ENCODE measurements around the gene FBXO4.

FBXO4 gene

DNA sequence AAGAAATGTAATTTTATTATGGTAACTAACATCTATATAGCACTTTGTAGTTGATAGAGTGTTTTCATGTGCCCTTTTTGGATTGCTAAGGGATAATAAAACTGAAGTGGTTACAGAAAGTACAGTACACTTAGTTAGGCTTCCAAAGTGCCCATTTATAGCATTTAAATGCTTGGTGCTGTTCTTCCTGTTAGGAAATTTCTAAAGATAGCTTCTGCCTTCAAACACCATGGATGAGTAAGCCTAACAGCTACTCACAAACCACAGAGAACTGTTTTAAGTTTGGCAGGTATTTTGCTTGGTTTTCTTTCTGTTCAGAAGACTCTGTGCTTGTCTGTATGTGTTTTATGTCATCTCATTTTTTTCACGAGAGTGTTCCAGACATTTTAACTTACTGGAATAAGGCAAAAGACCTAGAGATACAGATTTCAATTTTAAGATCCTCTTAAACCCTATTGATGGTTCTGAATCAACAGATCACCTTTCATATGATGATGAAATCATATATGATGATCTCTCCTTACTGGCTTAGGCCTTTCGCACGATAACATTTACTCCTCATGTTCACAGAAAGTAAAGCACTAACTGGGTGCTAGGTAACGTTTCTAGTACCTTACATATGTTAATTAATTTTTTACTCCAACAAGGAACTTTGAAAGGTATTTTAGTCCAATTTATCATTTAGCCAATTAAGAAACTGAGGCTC lies 16.6 kb upstream of the FBXO4 start:
- TF ChIP-seq FOXM1 (IDR thresholded peaks at IDR 0.05; ENCODE audit: borderline replicate concordance) (no peak), ELF4 (IDR thresholded peaks at IDR 0.05) (no peak), ARNT (IDR thresholded peaks at IDR 0.05) (no peak), BHLHE40 (IDR thresholded peaks at IDR 0.05; ENCODE audit: borderline replicate concordance) (no peak), NFRKB (IDR thresholded peaks at IDR 0.05) (no peak), TARDBP (IDR thresholded peaks at IDR 0.05) (no peak), SUZ12 (IDR thresholded peaks at IDR 0.05) (no peak), CTBP1 (IDR thresholded peaks at IDR 0.05; ENCODE audit: borderline replicate concordance) (no peak), LEF1 (IDR thresholded peaks at IDR 0.05; ENCODE audit: borderline replicate concordance) (no peak), SP1 (IDR thresholded peaks at IDR 0.05) (no peak), HDGF (IDR thresholded peaks at IDR 0.05; ENCODE audit: borderline replicate concordance) (no peak), ZNF384 (IDR thresholded peaks at IDR 0.05) (no peak), FOXK2 (IDR thresholded peaks at IDR 0.05) (no peak), L3MBTL2 (conservative IDR thresholded peaks at IDR 0.05) (no peak), FOXA1 (IDR thresholded peaks at IDR 0.05) (no peak)
- TF ChIP-seq, protein P1, sequence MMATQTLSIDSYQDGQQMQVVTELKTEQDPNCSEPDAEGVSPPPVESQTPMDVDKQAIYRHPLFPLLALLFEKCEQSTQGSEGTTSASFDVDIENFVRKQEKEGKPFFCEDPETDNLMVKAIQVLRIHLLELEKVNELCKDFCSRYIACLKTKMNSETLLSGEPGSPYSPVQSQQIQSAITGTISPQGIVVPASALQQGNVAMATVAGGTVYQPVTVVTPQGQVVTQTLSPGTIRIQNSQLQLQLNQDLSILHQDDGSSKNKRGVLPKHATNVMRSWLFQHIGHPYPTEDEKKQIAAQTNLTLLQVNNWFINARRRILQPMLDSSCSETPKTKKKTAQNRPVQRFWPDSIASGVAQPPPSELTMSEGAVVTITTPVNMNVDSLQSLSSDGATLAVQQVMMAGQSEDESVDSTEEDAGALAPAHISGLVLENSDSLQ (IDR thresholded peaks at IDR 0.05), result no peak
- DNase-seq (ENCODE audit: extremely low spot score), result no peak
- CTCF ChIA-PET, result no interaction called here
- POLR2A ChIA-PET, result no interaction called here

DNA sequence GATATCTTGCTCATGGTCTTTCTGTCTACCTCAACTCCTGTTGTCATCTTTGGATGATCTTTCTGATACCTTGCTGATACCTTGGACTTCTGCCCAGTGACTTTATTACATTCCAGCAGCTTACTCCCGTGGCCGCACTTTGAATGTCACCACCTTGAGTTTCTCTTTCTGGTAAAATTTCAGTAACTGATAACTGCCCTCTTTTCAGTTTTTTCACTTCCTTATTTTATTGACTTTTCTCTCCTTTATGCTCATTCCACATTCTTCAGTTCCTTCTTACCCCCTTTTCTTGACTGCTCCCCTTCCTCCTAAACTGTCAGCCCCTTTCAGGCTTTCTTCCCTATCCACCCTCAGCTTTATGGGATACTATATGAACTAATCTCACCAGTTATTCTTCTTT lies 7.0 kb upstream of the FBXO4 start:
- TF ChIP-seq NFRKB (IDR thresholded peaks at IDR 0.05) (no peak), BHLHE40 (IDR thresholded peaks at IDR 0.05; ENCODE audit: borderline replicate concordance) (no peak), CTBP1 (IDR thresholded peaks at IDR 0.05; ENCODE audit: borderline replicate concordance) (no peak)
- CTCF ChIA-PET, result no interaction called here
- POLR2A ChIA-PET, result no interaction called here
- DNase-seq (ENCODE audit: extremely low spot score), result no peak

DNA sequence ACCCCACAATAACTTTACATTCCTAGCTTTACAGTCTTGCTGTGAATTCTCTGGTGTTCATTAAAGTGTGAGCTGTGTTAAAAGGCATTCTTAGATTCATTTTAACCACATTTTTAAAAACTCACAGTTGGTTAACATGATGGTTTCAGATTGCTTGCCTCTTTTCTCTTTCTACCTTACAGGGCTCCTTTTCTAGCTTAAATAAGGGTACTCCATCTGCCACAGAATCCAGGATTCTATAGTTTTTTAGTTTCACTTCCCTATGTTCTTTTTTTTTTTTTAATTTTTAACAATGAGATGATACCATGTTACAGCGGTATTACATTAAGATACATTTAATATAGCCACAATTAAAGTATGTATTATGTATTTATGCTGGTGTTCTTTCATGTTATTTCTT lies 3.9 kb upstream of the FBXO4 start:
- TF ChIP-seq ARNT (IDR thresholded peaks at IDR 0.05) (no peak), TARDBP (IDR thresholded peaks at IDR 0.05) (no peak), SP1 (IDR thresholded peaks at IDR 0.05) (no peak), BHLHE40 (IDR thresholded peaks at IDR 0.05; ENCODE audit: borderline replicate concordance) (no peak), ZNF384 (IDR thresholded peaks at IDR 0.05) (no peak), HDGF (IDR thresholded peaks at IDR 0.05; ENCODE audit: borderline replicate concordance) (no peak), NFRKB (IDR thresholded peaks at IDR 0.05) (no peak), SUZ12 (IDR thresholded peaks at IDR 0.05) (no peak), FOXM1 (IDR thresholded peaks at IDR 0.05; ENCODE audit: borderline replicate concordance) (no peak), LEF1 (IDR thresholded peaks at IDR 0.05; ENCODE audit: borderline replicate concordance) (no peak), FOXK2 (IDR thresholded peaks at IDR 0.05) (no peak), ELF4 (IDR thresholded peaks at IDR 0.05) (no peak), L3MBTL2 (conservative IDR thresholded peaks at IDR 0.05) (no peak), FOXA1 (IDR thresholded peaks at IDR 0.05) (no peak), CTBP1 (IDR thresholded peaks at IDR 0.05; ENCODE audit: borderline replicate concordance) (no peak)
- TF ChIP-seq, protein P1 (IDR thresholded peaks at IDR 0.05), result no peak
- ChIA-PET POLR2A (interaction anchor here (0.9 kb wide), 1 partner anchor 17 kb away, joined by 3 read pairs; the partner anchor contains the start of gene RIMOC1), CTCF (no interaction called here)
- DNase-seq (ENCODE audit: extremely low spot score), result no peak

DNA sequence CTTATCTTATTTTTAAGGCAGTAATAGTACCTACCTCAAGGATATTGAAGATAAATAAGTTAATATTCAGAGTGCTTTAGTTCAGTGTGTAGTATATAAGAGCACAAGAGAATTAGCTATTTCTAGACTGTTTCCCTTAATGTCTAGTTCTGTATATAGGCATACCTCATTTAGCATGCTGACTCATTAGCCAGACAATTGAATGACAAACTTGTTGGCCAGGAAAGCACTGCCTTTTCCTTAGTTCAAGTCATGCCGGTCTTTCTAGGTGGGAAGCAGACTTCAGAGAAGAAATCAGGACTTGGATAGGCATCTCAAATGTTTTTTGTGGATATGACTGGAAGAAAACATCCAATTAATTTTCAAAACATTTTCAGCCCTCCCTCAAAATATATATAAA lies 3.2 kb upstream of the FBXO4 start:
- TF ChIP-seq HDGF (IDR thresholded peaks at IDR 0.05; ENCODE audit: borderline replicate concordance) (no peak), L3MBTL2 (conservative IDR thresholded peaks at IDR 0.05) (no peak), SUZ12 (IDR thresholded peaks at IDR 0.05) (no peak)
- ChIA-PET CTCF (no interaction called here), POLR2A (interaction anchor here (0.9 kb wide), 1 partner anchor 18 kb away, joined by 3 read pairs; the partner anchor contains the start of gene RIMOC1)
- no peak for DNase-seq (ENCODE audit: extremely low spot score)

DNA sequence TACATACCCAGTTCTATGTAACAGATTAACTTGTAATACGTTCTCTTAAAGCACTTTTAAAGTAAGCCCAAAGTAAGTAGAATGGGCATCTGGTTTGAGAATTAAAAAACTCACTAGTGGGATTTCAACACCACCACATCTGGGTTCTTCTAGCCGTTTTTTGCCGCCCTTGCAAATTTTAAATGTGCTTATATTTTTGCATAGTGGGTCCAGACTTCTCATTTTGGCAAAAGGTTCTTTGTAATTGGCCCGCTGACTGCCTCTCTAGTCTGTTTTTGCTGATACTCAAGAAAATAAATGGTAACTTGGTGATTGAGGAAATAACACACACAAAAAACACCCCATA lies 582 bp upstream of the FBXO4 start:
- POLR2A ChIA-PET, result interaction anchor here (1.1 to 2.1 kb wide), 3 partner anchors 11 to 20 kb away, joined by 6 to 22 read pairs (median 6); partner anchors contain the start of gene RIMOC1

More for the DNA sequence above, 582 bp upstream of the FBXO4 start:
- TF ChIP-seq FOXK2 (IDR thresholded peaks at IDR 0.05) (no peak), BHLHE40 (IDR thresholded peaks at IDR 0.05; ENCODE audit: borderline replicate concordance) (no peak), ELF4 (IDR thresholded peaks at IDR 0.05) (no peak), LEF1 (IDR thresholded peaks at IDR 0.05; ENCODE audit: borderline replicate concordance) (no peak), L3MBTL2 (conservative IDR thresholded peaks at IDR 0.05) (no peak), CTBP1 (IDR thresholded peaks at IDR 0.05; ENCODE audit: borderline replicate concordance) (no peak), TARDBP (IDR thresholded peaks at IDR 0.05) (no peak), FOXA1 (IDR thresholded peaks at IDR 0.05) (no peak), SP1 (IDR thresholded peaks at IDR 0.05) (no peak), HDGF (IDR thresholded peaks at IDR 0.05; ENCODE audit: borderline replicate concordance) (no peak), NFRKB (IDR thresholded peaks at IDR 0.05) (no peak), ARNT (IDR thresholded peaks at IDR 0.05) (no peak)
- TF ChIP-seq, protein P1 (IDR thresholded peaks at IDR 0.05), result no peak
- no peak for DNase-seq (ENCODE audit: extremely low spot score)
- CTCF ChIA-PET, result interaction anchor here (1.1 kb wide), 2 partner anchors 12 to 113 kb away, joined by 3 to 6 read pairs; no protein-coding TSS in a partner anchor
